ENCODE data around the gene CENPP.
A peak's percentile ranks its signal among the peaks of the same experiment; 100 is the strongest.

CENPP gene

DNA sequence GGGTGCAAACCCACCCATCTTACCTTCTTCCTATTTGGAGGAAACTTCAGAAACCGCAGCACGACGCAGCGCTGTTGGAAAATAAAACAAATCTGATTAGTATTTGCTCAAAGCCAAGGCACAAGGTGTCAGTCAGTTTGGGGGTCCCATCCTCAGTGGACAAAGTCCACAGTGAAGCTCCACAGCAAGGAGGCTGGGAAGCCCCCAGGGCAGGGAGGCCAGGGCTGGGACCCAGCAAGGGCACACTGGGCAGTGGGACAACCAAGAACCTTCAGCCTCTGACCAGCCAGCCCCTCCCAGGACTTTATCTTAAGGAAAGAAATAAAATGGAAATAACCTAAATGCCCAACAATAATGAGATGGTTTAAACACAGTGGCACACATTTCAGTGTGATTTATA lies 332.9 kb downstream of the CENPP start:
- no peak for DNase-seq (ENCODE audit: low spot score)

DNA sequence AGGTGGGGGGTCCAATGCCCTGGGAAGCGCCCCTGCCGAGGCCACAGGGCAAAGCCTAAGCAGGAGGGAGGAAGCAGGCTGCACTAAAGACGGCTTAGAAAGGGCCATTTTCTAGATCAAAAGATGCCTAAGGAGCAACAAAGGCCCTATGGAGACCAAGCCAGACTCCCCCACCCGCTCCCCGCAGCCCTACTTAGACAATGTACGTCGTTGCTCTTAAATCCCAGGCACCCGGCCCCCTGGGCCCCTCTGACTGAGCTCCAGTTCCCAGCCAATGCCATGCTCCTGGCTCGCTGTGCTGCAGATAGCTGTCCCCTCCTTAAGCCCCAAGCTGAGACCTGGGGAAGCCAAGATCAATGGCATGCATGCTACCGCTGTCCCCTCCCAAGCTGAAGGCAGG lies 333.8 kb downstream of the CENPP start:
- no peak for DNase-seq (ENCODE audit: low spot score)

DNA sequence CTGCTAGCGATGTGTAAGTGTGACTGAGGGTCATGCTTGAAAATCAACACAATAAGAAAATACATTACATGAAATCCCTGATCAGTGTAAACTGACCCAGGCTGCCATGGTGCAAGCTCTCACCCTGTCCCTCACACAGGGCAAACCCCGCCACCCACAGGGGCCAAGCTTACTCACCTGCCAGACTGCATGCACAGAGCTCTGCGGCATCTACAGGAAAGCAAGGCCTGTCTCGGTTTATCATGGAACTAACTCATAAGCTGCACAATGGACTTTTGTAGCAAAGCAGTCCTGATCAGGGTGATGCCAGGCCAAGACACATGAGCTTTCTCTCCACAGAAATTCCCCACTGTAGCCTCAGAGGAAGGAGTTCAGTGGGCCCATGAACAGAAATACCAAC lies 334.5 kb downstream of the CENPP start:
- no peak for DNase-seq (ENCODE audit: low spot score)

DNA sequence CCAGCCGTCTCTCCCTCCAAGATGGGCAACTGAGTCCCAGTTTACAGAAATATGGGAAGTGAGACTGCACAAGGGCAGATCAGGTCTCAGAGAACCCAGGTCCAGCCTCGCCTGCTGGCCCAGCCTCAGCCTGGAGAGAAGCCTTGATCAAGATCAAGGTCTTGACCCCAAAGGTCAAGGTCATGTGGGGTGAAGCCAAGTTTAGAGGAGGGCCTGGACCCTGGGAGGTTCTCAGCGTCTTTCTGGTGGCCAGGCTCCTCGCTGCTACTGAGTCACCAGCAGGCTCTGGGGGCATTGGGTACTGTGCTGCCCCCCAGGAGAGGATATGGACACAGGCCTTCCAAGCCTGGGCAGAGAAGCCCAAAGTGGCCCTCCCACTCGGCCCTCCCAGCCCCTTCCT lies 335.4 kb downstream of the CENPP start:
- no peak for DNase-seq (ENCODE audit: low spot score)

DNA sequence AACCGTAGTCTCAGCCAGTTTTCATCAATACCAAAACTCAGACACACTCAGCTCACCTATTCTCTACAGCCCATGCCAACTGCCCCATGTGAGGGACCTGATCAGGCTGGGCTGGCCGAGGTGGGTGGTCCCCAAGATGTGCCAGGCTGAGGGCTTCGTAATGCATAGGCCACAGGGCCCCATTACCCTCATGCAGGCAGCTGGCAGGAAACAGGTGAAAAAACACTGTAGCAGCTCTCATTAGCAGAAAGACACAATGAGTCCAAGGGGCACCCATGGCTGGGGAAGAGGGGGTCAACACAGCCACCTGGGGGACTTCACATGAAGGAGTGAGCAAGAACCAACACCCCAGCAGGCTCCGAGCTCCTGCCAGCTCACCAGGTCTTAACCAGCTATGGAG lies 336.0 kb downstream of the CENPP start:
- DNase-seq (ENCODE audit: low spot score) = no peak

DNA sequence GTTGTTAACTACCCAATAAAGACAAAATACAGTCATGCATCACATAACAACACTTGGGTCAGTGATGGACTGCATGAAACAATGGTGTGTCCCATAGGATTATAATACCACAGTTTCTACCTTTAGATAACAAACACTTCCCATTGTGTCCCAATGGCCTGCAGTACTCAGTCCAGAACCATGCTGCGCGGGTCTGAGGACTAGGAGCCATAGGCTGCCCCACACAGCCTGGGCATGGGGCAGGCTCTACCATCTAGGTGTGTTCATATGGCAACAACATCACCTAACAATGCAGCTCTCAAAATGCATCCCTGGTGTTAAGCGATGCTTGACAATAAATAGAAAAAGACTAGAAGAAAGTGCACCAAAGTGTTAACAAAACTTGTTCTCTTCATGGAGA lies 337.4 kb downstream of the CENPP start:
- DNase-seq (ENCODE audit: low spot score) = no peak

DNA sequence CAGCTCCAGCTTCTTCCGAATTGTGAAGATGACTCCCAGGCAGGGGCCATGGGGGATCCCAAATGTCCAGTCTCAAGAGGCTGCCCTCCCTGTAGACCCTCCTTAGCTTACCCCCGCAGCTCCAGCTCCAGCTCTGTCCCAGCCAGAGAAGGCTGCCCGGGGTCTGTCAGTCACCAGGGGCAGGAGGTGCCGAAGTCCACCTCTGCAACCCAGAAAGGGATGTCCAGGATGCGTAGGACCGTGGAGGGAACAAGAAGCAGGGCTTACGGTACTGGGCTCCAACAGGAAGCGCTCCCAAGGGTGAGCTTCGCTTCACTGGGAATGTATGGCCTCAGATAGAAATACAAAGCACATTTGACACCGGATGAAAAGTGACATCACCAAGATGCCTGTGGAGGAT lies 338.2 kb downstream of the CENPP start:
- DNase-seq (ENCODE audit: low spot score) = no peak

DNA sequence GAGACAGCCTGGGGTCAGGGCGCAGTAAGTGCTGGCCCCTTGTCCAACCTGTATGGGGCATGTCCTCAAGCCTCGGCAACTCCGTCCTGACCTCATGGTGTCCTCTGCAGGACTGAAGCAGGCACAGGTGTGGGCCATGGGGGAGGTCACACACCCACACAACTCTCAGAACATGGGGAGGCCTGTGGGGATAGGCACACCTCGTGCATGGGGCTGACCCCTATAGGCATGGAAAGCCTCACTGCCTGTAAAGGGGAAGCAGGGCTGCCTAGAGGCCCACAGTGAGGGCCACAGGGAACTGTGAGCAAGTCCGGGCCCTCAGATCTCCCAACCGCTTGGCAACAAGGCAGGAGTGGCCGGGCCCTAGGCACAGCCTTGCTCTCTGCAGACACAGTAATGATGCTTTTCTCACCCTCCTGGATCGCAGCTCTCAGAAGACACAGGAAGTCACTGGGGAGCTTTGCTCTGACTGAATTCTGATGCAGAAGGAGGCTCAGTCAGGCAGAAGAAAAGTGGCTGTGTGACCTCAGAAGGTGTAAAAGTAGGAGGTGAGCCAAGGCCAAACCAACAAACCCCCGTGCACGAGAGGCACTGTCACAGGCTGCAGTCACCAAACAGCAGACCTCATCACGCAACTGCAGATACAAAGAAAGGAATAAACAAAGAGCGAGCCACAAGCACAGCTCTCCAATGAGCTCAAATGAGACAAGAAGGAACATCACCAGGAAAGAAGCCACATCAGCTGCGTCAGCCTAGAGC lies 338.8 kb downstream of the CENPP start:
- DNase-seq (ENCODE audit: low spot score) = no peak

DNA sequence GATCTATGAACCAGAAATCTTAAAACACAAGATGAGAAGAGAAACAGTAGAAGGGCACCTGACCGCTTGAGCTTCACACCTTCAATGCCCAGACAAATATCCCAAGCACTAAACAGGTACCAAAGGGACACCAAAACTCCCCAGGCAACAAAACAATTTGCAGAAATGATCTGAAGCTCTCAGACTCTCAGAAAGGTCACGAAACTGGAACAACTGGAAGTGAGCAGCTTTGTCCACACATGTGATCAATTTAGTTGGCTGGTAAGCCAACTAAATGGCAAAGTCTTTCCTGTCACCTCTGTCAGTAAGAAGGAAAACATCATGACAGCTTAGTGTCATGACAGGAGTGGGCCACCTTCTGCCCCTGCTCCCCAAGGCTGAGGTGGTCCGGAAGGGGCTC lies 340.1 kb downstream of the CENPP start:
- DNase-seq (ENCODE audit: low spot score) = no peak

DNA sequence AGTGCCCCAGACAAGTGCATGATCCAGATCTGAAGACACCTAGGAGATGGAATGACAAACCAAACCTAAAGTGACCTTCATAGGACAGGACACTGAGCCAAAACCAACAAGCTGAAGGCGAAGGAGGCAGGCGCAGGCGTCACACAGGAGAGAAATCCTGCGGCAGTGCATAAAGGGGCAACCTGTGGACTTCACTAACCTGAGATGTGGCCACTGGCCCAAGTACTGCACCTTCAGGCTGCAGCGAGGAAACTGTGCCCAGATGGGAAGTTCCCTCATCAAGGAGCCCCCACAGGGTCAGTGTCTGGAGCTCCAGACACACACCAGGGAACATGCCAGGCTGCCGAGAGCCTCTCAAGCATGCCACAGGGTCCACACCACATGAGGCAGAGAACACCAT lies 340.5 kb downstream of the CENPP start:
- no peak for DNase-seq (ENCODE audit: low spot score)

DNA sequence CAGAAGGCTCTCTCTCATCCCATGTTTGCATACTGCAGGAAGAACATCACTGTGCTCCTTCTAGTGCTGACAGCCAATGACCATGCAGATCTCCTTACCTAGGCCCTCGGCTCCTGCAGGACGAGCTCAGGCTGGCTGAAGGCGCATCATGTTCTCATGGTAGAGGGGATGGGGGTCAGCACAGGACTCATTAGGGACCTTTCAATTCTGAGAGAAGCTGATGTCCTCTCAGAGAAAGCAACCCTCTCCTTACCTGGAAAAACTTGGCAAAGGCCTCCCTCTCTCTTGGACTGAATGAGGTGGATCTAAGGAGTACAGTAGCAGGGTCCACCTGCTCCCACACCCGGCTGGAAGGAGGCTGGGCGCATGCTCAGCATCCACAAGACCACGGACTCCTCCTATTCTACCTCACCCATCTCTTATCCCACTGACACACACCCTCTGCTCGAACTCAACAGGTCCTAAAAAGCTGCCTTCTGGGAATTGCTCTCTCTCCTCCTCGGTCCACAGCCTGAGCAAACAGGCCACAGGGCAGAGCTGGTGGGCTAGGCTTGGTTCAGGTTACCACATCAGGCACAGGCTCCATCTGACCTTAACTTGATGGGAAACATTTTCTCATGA lies 341.3 kb downstream of the CENPP start:
- DNase-seq (ENCODE audit: low spot score) = no peak

DNA sequence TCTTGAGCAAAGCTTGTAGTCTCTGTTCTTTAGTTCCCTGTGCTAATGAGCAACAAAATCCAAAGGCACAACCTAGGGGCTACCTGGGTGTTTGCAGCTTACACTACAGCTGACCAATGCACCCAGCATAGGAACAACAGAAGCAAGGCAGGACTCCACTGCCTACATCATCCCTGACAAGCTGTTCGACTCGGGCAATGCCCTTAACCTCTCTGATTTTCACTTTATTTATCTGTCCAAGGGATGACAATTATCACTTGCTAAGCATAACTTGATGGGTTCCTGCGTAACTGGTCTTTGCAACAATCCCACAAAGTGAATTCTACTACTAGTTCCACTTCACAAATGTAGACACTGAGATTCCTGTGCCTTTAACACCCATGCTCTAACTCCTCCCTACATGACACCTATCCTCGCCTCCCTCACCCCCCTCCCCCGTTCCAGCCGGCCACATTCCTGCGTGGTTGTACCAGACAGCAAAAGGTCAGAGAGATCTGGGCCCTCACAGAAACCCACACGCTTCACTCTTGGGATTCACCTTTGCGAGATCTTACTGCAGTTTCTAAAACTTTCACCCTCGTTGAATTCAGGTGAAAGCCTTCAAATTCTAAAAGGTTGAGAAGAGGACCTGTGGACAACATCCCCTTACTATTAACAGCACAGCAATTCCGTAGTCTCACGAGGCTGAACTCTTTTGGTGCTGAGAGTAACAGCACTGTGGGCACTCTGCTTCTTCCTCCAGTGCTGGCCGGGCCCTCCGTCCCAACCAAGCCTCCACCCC lies 343.2 kb downstream of the CENPP start:
- peak; percentile 88 for DNase-seq (ENCODE audit: low spot score)

DNA sequence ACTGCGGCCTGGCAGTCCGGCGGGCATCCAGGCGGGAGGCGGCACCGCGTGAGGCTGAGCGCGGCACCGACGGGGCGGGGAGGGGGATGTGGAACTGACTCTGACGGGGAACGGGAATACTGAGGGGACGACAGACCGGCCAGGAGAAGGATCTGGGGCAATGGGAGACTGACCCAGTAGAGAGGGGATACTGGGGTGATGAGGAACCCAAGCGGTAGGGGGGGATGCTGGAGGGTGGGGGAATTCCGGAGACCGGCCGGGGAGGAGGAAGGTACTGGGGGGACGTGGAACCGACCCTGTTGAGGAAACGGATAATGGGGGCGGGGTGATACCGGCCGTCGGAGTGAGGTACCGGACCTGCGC lies 343.8 kb downstream of the CENPP start:
- no peak for DNase-seq (ENCODE audit: low spot score)

Data from hepatic stellate cell (primary cell).